Ishikawa (cell line): ENCODE measurements around the gene RELN.

Experiments
- EGR1 ChIP-seq: IDR thresholded peaks from 2 replicates; pipeline ENCODE4 v1.6.1; 2012
- RAD21 ChIP-seq: IDR thresholded peaks from 2 replicates; pipeline ENCODE4 v1.6.1; 2012; ENCODE audit warnings: low read depth
- REST ChIP-seq: IDR thresholded peaks from 2 replicates; pipeline ENCODE4 v1.6.1; 2012; ENCODE audit warnings: low read depth, mild to moderate bottlenecking

- TF ChIP-seq RAD21 (no peak), REST (no peak), EGR1 (no peak)
Measured at GRCh38 chr7:103446049-103446520, 543.4 kb downstream of the RELN start, which contains the start of gene SLC26A5.
